ENCODE data around the gene GRM3. TPM values are rescaled to one million over a fixed set of nuclear protein-coding genes. Genes with fewer than 3 reads are reported as not detected.

Gene GRM3
- polyA plus RNA-seq, 1 of the 3 experiments (the other 2 are of a cell fraction) = not detected

- ChIA-PET POLR2A (no interaction called here), CTCF (no interaction called here)
- Histone ChIP-seq H3K9me3 (no peaks in the 10 kb centered on the region), H3K9me2 (no peaks in the 10 kb centered on the region), H3K4me2 (no peak overlapping the region), H3K4me3 (ENCODE audit: low read depth in 2 of 2, low read length in 1 of 2) (no peak overlapping the region), H3K79me2 (ENCODE audit: insufficient read depth) (no peaks in the 10 kb centered on the region), H3K27ac (ENCODE audit: low read depth in 2 of 2, low read length in 1 of 2) (no peak overlapping the region), H3K27me3 (ENCODE audit: insufficient read depth) (no peaks in the 10 kb centered on the region), H3K36me3 (replicated peaks in 1 of 2; ENCODE audit: control insufficient read depth in 1 of 2, insufficient read depth in 2 of 2, low read length in 1 of 2) (no peaks in the 10 kb centered on the region), H4K20me1 (ENCODE audit: insufficient read depth) (no peaks in the 10 kb centered on the region), H3F3A (replicated peaks; ENCODE audit: insufficient read depth) (no peaks in the 10 kb centered on the region), H3K9ac (no peak overlapping the region), H3K4me1 (ENCODE audit: control insufficient read depth in 1 of 2, insufficient read depth in 2 of 2, low read depth in 1 of 2, low read length in 1 of 2) (no peaks in the 10 kb centered on the region), H2AFZ (ENCODE audit: low read depth) (no peak overlapping the region)
- WGBS (ENCODE audit: low lambda C conversion rate) = 66% methylated on average over 3 of the region's 3 CpGs
- DNase-seq = no peak
- no peak for TF ChIP-seq FOXM1 (IDR thresholded peaks at IDR 0.05; ENCODE audit: low read depth)
- TF ChIP-seq ZBTB33 (IDR thresholded peaks at IDR 0.05; ENCODE audit: borderline replicate concordance, low read depth) = no peak
- TF ChIP-seq TAF1 (IDR thresholded peaks at IDR 0.05; ENCODE audit: borderline replicate concordance, low read depth, low read length) = no peak
- no peak for TF ChIP-seq RFX5 (IDR thresholded peaks at IDR 0.05; ENCODE audit: low read length)
- TF ChIP-seq RAD21 (IDR thresholded peaks at IDR 0.05; ENCODE audit: low read length) = no peak
- no peak for TF ChIP-seq PBX3 (IDR thresholded peaks at IDR 0.05)
- no peak for TF ChIP-seq RXRA (IDR thresholded peaks at IDR 0.05; ENCODE audit: borderline replicate concordance, low read depth)
- no peak for TF ChIP-seq YY1 (IDR thresholded peaks at IDR 0.05; ENCODE audit: low read depth)
- TF ChIP-seq CTCF (IDR thresholded peaks at IDR 0.05) = no peak
- no peak for TF ChIP-seq SIN3A (IDR thresholded peaks at IDR 0.05; ENCODE audit: borderline replicate concordance, low read depth, low read length)
- TF ChIP-seq NFIC (IDR thresholded peaks at IDR 0.05; ENCODE audit: borderline replicate concordance) = no peak
Observed at GRCh38 chr7:86844608-86845007, 200.9 kb downstream of the GRM3 start.

GRCh38 chr7:86846494-86847190 is 202.9 kb downstream of the GRM3 start:
- H3K9ac ChIP-seq = no peak overlapping the region
- ChIA-PET CTCF (interaction anchor here (1.1 to 1.8 kb wide), 3 partner anchors 20 to 32 kb away, joined by 3 to 4 read pairs (median 4); no protein-coding TSS in a partner anchor), POLR2A (no interaction called here)
- H3K27ac ChIP-seq (ENCODE audit: low read depth in 2 of 2, low read length in 1 of 2) = no peak overlapping the region
- H3F3A ChIP-seq (replicated peaks; ENCODE audit: insufficient read depth) = no peaks in the 10 kb centered on the region
- H3K27me3 ChIP-seq (ENCODE audit: insufficient read depth) = no peaks in the 10 kb centered on the region
- H3K4me1 ChIP-seq (ENCODE audit: control insufficient read depth in 1 of 2, insufficient read depth in 2 of 2, low read depth in 1 of 2, low read length in 1 of 2) = no peaks in the 10 kb centered on the region
- no peak overlapping the region for H3K4me3 ChIP-seq (ENCODE audit: low read depth in 2 of 2, low read length in 1 of 2)
- WGBS (ENCODE audit: low lambda C conversion rate) = 50% methylated on average over 3 of the region's 3 CpGs
- H3K79me2 ChIP-seq (ENCODE audit: insufficient read depth) = no peaks in the 10 kb centered on the region
- no peaks in the 10 kb centered on the region for H4K20me1 ChIP-seq (ENCODE audit: insufficient read depth)
- no peaks in the 10 kb centered on the region for H3K9me2 ChIP-seq
- H2AFZ ChIP-seq (ENCODE audit: low read depth) = no peak overlapping the region
- H3K36me3 ChIP-seq (replicated peaks in 1 of 2; ENCODE audit: control insufficient read depth in 1 of 2, insufficient read depth in 2 of 2, low read length in 1 of 2) = no peaks in the 10 kb centered on the region
- no peak overlapping the region for H3K4me2 ChIP-seq
- no peak for DNase-seq
- H3K9me3 ChIP-seq = no peaks in the 10 kb centered on the region
- no peak for TF ChIP-seq CHD2 (IDR thresholded peaks at IDR 0.05; ENCODE audit: low read length, partially characterized antibody)
- no peak for TF ChIP-seq MXI1 (IDR thresholded peaks at IDR 0.05; ENCODE audit: low read depth, low read length)
- no peak for TF ChIP-seq SIN3A (IDR thresholded peaks at IDR 0.05; ENCODE audit: borderline replicate concordance, low read depth, low read length)
- no peak for TF ChIP-seq ELF1 (IDR thresholded peaks at IDR 0.05)
- TF ChIP-seq RXRA (IDR thresholded peaks at IDR 0.05; ENCODE audit: borderline replicate concordance, low read depth) = no peak
- no peak for TF ChIP-seq GATA2 (CRISPR knock-in tag; IDR thresholded peaks at IDR 0.05)
- no peak for TF ChIP-seq GABPA (IDR thresholded peaks at IDR 0.05; ENCODE audit: low read depth)
- TF ChIP-seq MEF2A (IDR thresholded peaks at IDR 0.05; ENCODE audit: borderline replicate concordance, low read depth) = no peak
- no peak for TF ChIP-seq FOSL2 (IDR thresholded peaks at IDR 0.05; ENCODE audit: borderline replicate concordance, low read depth)
- no peak for TF ChIP-seq REST (IDR thresholded peaks at IDR 0.05; ENCODE audit: low read depth, low read length)
- TF ChIP-seq EP300 (IDR thresholded peaks at IDR 0.05; ENCODE audit: borderline replicate concordance in 1 of 2, low read depth in 1 of 2, low read length in 1 of 2) = no peak
- no peak for TF ChIP-seq RAD21 (IDR thresholded peaks at IDR 0.05; ENCODE audit: low read length)

Data from SK-N-SH (cell line).